MCF 10A (cell line): Measurements from ENCODE around the gene FBXW9. TPM values are rescaled to one million over a fixed set of nuclear protein-coding genes. Genes with fewer than 3 reads are reported as not detected.
"Not testable (repeated sequence)": the region's sequence is repeated elsewhere in the genome, so short reads cannot be mapped to it uniquely, and the experiment has no call there.

Source experiments
- BruUV-seq: library from RNA; stranded (reverse); fragments of 400-500 nt; replicated peaks from 2 replicates; lab custom pipeline; 2021; lab: Mats Ljungman, UMichigan
- CTCF ChIA-PET: fragments of 300-600 bp; sonication (Branson Sonifier 250); formaldehyde crosslinking; extraction: SDS; loops from one replicate; lab custom pipeline; 2021; ENCODE audit warnings: antibody characterized with exemption, inconsistent platforms; lab: Yijun Ruan, JAX
- POLR2A ChIA-PET: fragments of 300-600, 350-650 bp; sonication (Branson Sonifier 250); formaldehyde crosslinking; extraction: SDS; loops from one replicate; lab custom pipeline; 2020; ENCODE audit warnings: antibody characterized with exemption, inconsistent platforms; lab: Yijun Ruan, JAX
- DNase-seq: peaks from one replicate; pipeline ENCODE4 v3.0.0-alpha.2; 2018; ENCODE audit not compliant: unreplicated experiment
- H3K27ac Mint-ChIP-seq: one replicate; pipeline ENCODE4 v1.8.0; 2022; ENCODE audit warnings: mild to moderate bottlenecking, low read depth, mixed read lengths; ENCODE audit not compliant: unreplicated experiment
- H3K27me3 Mint-ChIP-seq: one replicate; pipeline ENCODE4 v1.8.0; 2022; ENCODE audit warnings: mixed read lengths; ENCODE audit not compliant: insufficient read depth, unreplicated experiment
- H3K36me3 Mint-ChIP-seq: one replicate; pipeline ENCODE4 v1.8.0; 2022; ENCODE audit warnings: mild to moderate bottlenecking, moderate library complexity, mixed read lengths; ENCODE audit not compliant: insufficient read depth, unreplicated experiment
- H3K4me1 Mint-ChIP-seq: one replicate; pipeline ENCODE4 v1.8.0; 2022; ENCODE audit warnings: mixed read lengths; ENCODE audit not compliant: insufficient read depth, unreplicated experiment
- H3K4me3 Mint-ChIP-seq: one replicate; pipeline ENCODE4 v1.8.0; 2022; ENCODE audit warnings: mild to moderate bottlenecking, moderate library complexity, mixed read lengths; ENCODE audit not compliant: unreplicated experiment
- H3K9me3 Mint-ChIP-seq: one replicate; pipeline ENCODE4 v1.8.0; 2022; ENCODE audit warnings: mixed read lengths; ENCODE audit not compliant: unreplicated experiment
- intact Hi-C: fragments of 100-400 bp; cut with micrococcal nuclease; formaldehyde crosslinking; loops from 2 replicates; pipeline ENCODE4 v1.14.1; 2022
- total RNA-seq: library from RNA; stranded (reverse); gene quantifications from 2 replicates; pipeline ENCODE4 v1.2.3, GENCODE V29; 2022
- TF ChIP-seq, protein P1 (sequence below): fragments of 200-600 bp; IDR thresholded peaks from one replicate; pipeline ENCODE4 v1.8.0; 2022; ENCODE audit warnings: antibody characterized with exemption, mild to moderate bottlenecking; ENCODE audit not compliant: unreplicated experiment

Gene FBXW9
- total RNA-seq, 1 experiment from 2014 or later = 13.8 TPM

DNA sequence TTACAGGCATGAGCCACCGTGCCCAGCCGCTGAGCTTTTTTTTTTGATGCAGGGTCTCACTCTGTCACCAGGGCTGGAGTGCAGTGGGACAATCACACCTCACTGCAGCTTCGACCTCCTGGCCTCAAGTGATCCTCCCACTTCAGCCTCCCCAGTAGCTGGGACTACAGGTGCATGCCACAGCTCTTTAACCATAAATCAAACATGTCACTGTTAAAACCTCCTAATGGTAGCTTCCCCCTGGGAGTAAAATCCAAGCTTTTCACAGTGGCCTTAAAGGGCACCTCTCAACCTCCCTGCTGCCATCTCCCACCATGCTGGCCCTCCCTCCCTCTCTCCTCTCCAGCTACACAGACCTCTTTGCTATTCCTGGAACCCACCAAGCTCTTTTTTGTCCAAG, 10.6 kb downstream of the FBXW9 start:
- no peaks in the 10 kb centered on the region for H3K27me3 Mint-ChIP-seq
- BruUV-seq = no TSS peak

DNA sequence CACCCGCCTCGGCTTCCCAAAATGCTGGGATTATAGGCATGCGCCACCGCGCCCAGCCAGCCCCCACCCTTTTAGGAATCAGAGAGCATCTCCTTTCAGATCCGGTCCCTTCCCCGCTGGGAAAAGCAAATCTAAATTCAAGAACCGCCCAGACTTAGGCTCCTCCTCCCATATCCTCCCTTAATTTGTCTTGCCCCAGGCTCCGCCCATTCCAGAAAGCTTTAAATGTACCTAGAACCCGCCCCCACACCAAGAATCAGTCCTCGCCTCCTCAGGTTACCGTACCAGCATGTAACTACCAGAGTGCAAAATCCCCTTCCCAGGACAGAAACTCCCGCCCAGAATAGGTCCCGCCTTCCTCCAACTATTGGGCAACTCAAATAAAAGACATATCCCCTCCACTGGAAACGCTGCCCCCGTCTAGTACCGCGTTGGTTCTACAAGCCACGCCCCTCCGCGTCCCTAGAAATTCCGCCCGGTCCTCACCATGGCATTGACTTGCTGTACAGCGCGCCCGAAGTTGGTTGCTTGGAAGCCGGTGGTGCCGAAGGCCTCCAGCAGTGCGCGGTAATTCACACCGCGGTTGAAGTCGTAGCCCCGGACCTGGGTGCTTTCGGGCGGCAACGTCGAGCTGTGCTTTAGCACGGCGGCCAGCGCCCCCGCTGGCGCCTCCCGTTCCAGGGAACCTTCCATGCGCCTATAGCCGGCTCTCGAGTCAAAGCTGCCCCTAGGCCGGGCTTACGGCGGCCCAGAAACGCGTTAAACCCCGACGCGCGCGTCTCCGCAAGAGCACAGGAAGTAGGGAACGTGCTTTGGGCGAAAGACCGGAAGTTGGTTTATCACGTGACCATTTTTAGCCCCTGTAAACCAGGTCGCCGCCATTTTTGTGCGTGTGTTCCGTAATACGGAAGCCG, 15.1 kb downstream of the FBXW9 start, which contains the start of gene DHPS:
Gene DHPS, minus strand, starts transcription at position 807 of the 914 bp plus-strand sequence. Its CDS starts 114 bp downstream, at position 693.
- TSS peak; percentile 65 for BruUV-seq
- TF ChIP-seq, protein P1, sequence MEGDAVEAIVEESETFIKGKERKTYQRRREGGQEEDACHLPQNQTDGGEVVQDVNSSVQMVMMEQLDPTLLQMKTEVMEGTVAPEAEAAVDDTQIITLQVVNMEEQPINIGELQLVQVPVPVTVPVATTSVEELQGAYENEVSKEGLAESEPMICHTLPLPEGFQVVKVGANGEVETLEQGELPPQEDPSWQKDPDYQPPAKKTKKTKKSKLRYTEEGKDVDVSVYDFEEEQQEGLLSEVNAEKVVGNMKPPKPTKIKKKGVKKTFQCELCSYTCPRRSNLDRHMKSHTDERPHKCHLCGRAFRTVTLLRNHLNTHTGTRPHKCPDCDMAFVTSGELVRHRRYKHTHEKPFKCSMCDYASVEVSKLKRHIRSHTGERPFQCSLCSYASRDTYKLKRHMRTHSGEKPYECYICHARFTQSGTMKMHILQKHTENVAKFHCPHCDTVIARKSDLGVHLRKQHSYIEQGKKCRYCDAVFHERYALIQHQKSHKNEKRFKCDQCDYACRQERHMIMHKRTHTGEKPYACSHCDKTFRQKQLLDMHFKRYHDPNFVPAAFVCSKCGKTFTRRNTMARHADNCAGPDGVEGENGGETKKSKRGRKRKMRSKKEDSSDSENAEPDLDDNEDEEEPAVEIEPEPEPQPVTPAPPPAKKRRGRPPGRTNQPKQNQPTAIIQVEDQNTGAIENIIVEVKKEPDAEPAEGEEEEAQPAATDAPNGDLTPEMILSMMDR = no peak
- Mint-ChIP-seq H3K4me1 (peaks cover 5% of the 10 kb centered on the region), H3K36me3 (peaks cover 50% of the 10 kb centered on the region), H3K4me3 (peak within 1 kb of the TSS; percentile 96), H3K27me3 (no peaks in the 10 kb centered on the region), H3K9me3 (no peaks in the 10 kb centered on the region), H3K27ac (peak within 1 kb of the TSS; percentile 97)
- CTCF ChIA-PET = interaction anchor here (3.3 kb wide), 1 partner anchor 10 kb away, joined by 20 read pairs; no protein-coding TSS in a partner anchor
- POLR2A ChIA-PET = interaction anchor here (0.5 to 2.9 kb wide), 16 partner anchors 9 to 240 kb away, joined by 3 to 40 read pairs (median 5); partner anchors contain the start of genes FBXW9, GET3, MAN2B1 and TNPO2
- DNase-seq = peak; percentile 100
- intact Hi-C loops = loop anchor here (1.0 kb wide), 1 partner anchor 15 kb away; the partner anchor contains the start of gene FBXW9

More for the DNA sequence above, 10.6 kb downstream of the FBXW9 start:
- Mint-ChIP-seq H3K9me3 (no peaks in the 10 kb centered on the region), H3K27ac (no peak overlapping the region), H3K4me3 (no peak overlapping the region), H3K36me3 (peaks cover 14% of the 10 kb centered on the region), H3K4me1 (peaks cover 4% of the 10 kb centered on the region)
- ChIA-PET CTCF (interaction anchor here (1.0 to 2.0 kb wide), 5 partner anchors 8 to 121 kb away, joined by 3 to 10 read pairs (median 4); no protein-coding TSS in a partner anchor), POLR2A (interaction anchor here (0.8 to 2.2 kb wide), 4 partner anchors 8 to 14 kb away, joined by 3 to 16 read pairs (median 4); partner anchors contain the start of gene FBXW9)
- intact Hi-C loops = no loop called here
- TF ChIP-seq, protein P1 = no peak
- DNase-seq = no peak

DNA sequence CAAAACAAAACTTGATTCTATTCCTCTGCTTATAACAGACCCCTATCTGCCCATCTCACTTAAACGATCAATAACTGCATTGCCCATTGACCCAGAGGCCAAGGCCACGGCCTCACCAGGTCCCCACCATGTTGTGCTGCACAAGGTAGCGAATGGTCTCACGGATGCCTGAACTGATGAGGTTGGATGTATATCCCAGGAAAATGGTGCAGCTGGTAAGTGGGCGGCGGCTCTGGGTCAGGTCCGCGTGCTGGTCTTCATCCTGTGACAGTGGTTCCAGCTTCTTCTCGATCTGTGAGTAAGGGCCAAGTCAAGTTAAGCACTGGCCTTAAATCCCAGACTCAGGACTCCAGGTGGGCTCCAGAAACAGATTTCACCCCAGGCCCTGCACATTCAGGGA, 16.4 kb downstream of the FBXW9 start:
- H3K27me3 Mint-ChIP-seq = no peaks in the 10 kb centered on the region
- peaks cover 5% of the 10 kb centered on the region for H3K4me1 Mint-ChIP-seq
- H3K9me3 Mint-ChIP-seq = no peaks in the 10 kb centered on the region
- no peak for DNase-seq
- ChIA-PET CTCF (interaction anchor here (0.8 to 3.3 kb wide), 2 partner anchors 8 to 70 kb away, joined by 3 to 20 read pairs; no protein-coding TSS in a partner anchor), POLR2A (interaction anchor here (1.1 to 2.9 kb wide), 3 partner anchors 11 to 42 kb away, joined by 3 to 40 read pairs (median 17); partner anchors contain the start of gene TNPO2)
- peak overlapping the region; percentile 96 for H3K4me3 Mint-ChIP-seq
- peaks cover 63% of the 10 kb centered on the region for H3K36me3 Mint-ChIP-seq
- no TSS peak for BruUV-seq
- H3K27ac Mint-ChIP-seq = no peak overlapping the region
- TF ChIP-seq, protein P1 = no peak
- intact Hi-C loops = no loop called here

DNA sequence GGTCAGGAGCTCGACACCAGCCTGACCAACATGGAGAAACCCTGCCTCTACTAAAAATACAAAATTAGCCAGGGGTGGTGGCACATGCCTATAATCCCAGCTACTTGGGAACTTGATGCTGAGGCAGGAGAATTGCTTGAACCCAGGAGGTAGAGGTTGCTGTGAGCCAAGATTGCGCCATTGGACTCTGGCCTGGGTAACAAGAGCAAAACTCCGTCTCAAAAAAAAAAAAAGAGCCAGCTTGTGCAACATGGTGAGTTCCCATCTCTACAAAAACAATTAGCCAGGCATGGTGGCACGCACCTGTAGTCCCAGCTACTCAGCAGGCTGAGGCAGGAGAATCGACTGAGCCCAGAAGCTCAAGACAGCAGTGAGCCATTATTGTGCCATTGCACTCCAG, 18.4 kb downstream of the FBXW9 start:
- POLR2A ChIA-PET = interaction anchor here (0.5 to 1.8 kb wide), 4 partner anchors 9 to 159 kb away, joined by 3 to 7 read pairs (median 4); a partner anchor contains a TSS
- CTCF ChIA-PET = interaction anchor here (0.6 to 1.4 kb wide), 8 partner anchors 8 to 185 kb away, joined by 3 to 8 read pairs (median 4); no protein-coding TSS in a partner anchor
- peaks cover 79% of the 10 kb centered on the region for H3K36me3 Mint-ChIP-seq

More for the DNA sequence above, 18.4 kb downstream of the FBXW9 start:
- H3K4me1 Mint-ChIP-seq, H3K27ac Mint-ChIP-seq, H3K9me3 Mint-ChIP-seq, H3K4me3 Mint-ChIP-seq, H3K27me3 Mint-ChIP-seq, intact Hi-C loops, BruUV-seq, DNase-seq: not testable (repeated sequence)
